ENCODE data around the gene TPCN2.

The TPCN2 gene

GRCh38 chr11:69095300-69095699, 46.6 kb downstream of the TPCN2 start:
- DNase-seq (ENCODE audit: low read depth), result no peak

- no peak for DNase-seq (ENCODE audit: low read depth)
Observed at GRCh38 chr11:69096473-69096872, 47.7 kb downstream of the TPCN2 start.

GRCh38 chr11:69097263-69097662, 48.5 kb downstream of the TPCN2 start:
- DNase-seq (ENCODE audit: low read depth), result no peak

GRCh38 chr11:69099180-69099579, 50.4 kb downstream of the TPCN2 start:
- DNase-seq (ENCODE audit: low read depth), result no peak

- DNase-seq (ENCODE audit: low read depth), result no peak
Observed at GRCh38 chr11:69100454-69101114, 51.9 kb downstream of the TPCN2 start.

- no peak for DNase-seq (ENCODE audit: low read depth)
Observed at GRCh38 chr11:69101115-69101791, 52.5 kb downstream of the TPCN2 start.

GRCh38 chr11:69101792-69102695, 53.3 kb downstream of the TPCN2 start:
- no peak for DNase-seq (ENCODE audit: low read depth)

- no peak for DNase-seq (ENCODE audit: low read depth)
Observed at GRCh38 chr11:69102732-69103615, 54.2 kb downstream of the TPCN2 start.

GRCh38 chr11:69104212-69104855, 55.6 kb downstream of the TPCN2 start:
- DNase-seq (ENCODE audit: low read depth), result no peak

GRCh38 chr11:69104856-69105395, 56.2 kb downstream of the TPCN2 start:
- DNase-seq (ENCODE audit: low read depth), result no peak

GRCh38 chr11:69105461-69106030, 56.8 kb downstream of the TPCN2 start:
- no peak for DNase-seq (ENCODE audit: low read depth)

- DNase-seq (ENCODE audit: low read depth), result no peak
Observed at GRCh38 chr11:69106031-69106811, 57.5 kb downstream of the TPCN2 start.

GRCh38 chr11:69107413-69107812, 58.7 kb downstream of the TPCN2 start:
- no peak for DNase-seq (ENCODE audit: low read depth)

- DNase-seq (ENCODE audit: low read depth), result no peak
Observed at GRCh38 chr11:69108030-69108429, 59.3 kb downstream of the TPCN2 start.

GRCh38 chr11:69108559-69108958, 59.8 kb downstream of the TPCN2 start:
- DNase-seq (ENCODE audit: low read depth), result no peak

- DNase-seq (ENCODE audit: low read depth), result no peak
Observed at GRCh38 chr11:69109101-69109500, 60.4 kb downstream of the TPCN2 start.

- DNase-seq (ENCODE audit: low read depth), result no peak
Observed at GRCh38 chr11:69110451-69110850, 61.7 kb downstream of the TPCN2 start.

- DNase-seq (ENCODE audit: low read depth), result no peak
Observed at GRCh38 chr11:69111624-69112542, 63.2 kb downstream of the TPCN2 start.

- DNase-seq (ENCODE audit: low read depth), result no peak
Observed at GRCh38 chr11:69113226-69113625, 64.5 kb downstream of the TPCN2 start.

Measured in non-pigmented ciliary epithelial cell (primary cell).